HG02870 (cell line): ENCODE data around the gene NASP.

Experiments used
- ATAC-seq: cut with Tn5 transposase; IDR thresholded peaks from one replicate; pipeline ENCODE4 v1.9.1; 2021; ENCODE audit warnings: mild to moderate bottlenecking, moderate library complexity; ENCODE audit not compliant: unreplicated experiment

Gene NASP

GRCh38 chr1:45583666-45584350 lies at the start of gene NASP:
Gene NASP (plus strand): TSS chr1:45584041. CDS start chr1:45584147, 106 bp downstream.
- peak; percentile 42 for ATAC-seq

DNA sequence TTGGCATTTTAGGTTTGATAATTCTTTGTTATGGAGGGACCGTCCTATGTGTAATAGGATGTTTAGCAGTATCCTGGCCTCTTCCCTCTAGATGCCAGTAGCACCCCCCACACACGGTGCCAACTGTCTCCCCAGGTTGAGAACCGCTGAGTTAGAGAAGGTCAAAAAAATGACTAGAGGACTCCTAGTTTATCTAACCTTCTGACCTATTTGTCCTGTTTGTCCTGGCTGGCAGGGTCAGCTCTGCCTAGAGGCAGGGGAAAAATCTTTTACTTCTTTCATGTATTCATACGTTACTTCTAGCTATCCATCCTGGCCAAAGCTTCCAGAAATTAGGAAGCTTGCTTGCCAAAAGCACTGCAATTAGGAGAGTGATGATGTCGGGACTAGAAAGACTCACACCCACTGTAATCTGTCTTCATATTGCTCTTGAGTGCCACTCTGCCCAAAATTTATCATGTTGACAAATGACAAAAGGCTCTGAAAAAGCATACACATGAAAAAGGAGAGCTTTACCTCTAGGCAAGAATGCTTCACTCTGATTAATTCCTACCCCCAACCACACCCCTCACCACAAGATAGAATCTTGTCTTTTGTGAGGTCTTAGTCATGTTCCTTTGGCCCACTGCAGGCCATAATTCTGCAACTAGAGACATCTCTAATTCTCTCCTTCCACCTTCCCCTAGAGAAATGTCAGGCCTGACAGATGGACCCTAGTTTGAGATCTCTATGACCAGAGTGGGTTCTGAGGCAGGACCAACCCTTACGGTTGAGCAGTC lies 47.7 kb upstream of the NASP start:
- no peak for ATAC-seq

DNA sequence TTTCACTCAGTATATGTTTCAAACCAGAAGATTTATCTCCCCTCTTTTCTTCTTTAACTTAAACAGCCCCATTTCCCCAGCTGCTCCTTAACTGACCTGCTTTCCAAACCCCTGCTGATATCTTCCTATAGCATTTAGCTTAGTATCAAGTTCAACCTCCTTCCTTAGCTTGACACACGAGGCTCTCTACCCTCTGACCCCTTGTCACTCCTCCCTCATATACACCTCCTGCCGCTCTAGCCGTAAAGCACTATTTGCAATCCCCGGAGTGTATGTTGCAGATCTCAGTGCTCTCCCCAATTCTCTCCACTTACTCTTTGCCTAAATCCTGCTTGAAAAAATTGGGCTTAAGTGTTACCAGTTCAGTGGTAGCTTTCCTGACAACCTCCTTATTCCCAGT lies 47.0 kb upstream of the NASP start:
- no peak for ATAC-seq

DNA sequence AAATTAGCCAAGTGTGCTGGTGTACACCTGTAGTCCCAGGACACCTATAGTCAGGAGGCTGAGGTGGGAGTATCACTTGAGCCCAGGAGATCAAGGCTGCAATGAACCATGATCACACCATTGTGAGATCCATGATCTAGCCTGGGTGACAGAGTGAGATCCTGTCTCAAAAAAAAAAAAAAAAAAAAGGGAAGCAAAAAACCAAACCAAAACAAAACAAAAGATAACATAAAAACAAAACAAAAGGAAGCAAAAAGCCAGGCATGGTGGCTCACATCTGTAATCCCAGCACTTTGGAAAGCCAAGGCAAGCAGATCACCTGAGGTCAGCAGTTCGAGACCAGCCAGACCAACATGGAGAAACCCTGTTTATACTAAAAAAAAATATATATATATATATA lies 42.6 kb upstream of the NASP start:
- no peak for ATAC-seq

GRCh38 chr1:45542591-45542990 lies 41.2 kb upstream of the NASP start:
- ATAC-seq: no peak

DNA sequence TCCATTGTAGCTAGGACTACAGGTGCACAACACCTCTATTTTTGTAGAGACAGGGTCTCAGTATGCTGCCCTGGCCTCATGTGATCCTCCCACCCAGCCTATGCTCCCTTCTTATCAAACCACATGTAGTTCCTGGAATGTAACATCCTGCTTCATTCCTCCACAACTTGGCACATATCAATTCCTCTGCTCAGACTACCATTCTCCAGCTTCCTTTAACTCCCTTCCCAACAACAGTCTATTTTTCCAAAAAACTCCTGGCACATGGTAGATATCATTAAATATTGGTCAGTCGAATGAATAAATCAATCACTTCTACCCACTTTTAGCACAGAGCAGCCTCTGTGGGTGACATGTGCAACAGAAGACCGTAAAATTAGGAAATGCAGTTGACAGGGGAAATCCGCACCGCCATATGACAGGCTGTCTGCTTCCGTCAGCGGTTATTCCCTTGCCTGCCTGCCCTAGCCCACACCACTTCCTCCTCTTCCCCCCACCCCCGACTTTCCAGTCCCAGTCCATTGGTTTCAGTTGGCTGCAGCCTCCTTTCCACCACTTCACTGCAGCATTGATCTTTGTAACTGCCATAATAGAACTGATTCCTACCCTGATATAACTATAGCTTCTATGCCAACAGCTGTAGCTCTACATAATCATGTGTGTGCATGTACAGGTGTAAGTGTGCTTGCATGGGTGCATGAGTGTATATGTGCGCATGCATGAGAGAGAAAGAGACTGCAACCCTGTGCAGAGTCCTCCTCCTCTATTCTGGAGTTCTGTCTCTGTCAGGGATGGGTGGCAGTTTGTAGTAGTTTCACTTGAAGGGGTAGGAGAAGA lies 40.0 kb upstream of the NASP start:
- peak; percentile 46 for ATAC-seq

DNA sequence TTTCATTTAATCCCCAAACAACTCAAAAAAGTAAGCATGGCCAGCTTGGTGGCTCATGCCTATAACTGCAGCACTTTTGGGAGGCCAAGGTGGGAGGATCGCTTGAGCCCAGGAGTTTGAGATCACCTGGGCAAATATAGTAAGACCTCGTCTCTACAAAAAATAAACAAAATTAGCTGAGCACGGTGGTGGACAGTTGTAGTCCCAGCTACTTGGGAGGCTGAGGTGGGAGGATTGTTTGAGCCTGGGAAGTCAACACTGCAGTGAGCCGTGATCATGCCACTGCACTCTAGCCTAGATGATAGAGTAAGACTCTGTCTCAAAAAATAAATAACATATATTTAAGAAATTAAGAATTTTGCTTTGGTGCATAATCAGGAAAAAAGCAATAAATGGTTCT lies 39.3 kb upstream of the NASP start:
- ATAC-seq: no peak

GRCh38 chr1:45545019-45545493 lies 38.8 kb upstream of the NASP start:
- ATAC-seq: peak; percentile 68

DNA sequence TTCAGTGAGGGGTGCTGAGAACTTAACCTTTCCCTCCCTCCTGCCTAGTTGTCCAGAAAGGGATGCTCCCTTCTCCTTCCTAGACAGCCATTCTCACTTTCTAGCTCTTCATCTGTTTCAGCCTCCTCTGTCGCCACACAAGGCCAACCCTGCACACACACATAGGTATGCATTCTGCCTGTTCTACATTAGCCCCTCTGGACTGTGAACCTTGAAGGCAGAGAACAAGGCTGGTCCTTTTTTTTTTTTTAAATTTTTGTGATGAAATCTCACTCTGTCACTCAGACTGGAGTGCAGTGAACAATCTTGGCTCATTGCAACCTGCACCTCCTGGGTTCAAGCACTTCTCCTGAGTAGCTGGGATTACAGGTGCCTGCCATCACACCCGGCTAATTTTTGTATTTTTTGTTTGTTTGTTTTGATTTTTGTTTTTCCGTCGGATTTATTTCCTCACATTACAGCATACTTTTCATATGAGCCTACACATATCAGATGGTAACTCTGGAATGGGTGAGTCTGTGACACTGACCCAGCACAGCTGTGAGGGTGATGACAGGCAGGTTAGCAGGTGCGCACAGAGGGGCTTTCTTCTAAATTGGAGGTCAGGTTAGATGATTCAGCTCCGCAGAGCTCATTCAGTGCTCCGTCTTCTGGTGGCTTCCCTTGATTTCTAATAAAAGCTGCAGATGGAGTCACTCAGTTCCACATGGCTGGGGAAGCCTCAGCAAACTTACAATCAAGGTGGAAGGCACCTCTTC lies 38.1 kb upstream of the NASP start:
- no peak for ATAC-seq

GRCh38 chr1:45550401-45551351 lies 33.2 kb upstream of the NASP start, which contains the start of gene AKR1A1:
Gene AKR1A1 (plus strand): TSS chr1:45550826. CDS start chr1:45561795, 10,969 bp downstream.
- ATAC-seq: peak; percentile 77

DNA sequence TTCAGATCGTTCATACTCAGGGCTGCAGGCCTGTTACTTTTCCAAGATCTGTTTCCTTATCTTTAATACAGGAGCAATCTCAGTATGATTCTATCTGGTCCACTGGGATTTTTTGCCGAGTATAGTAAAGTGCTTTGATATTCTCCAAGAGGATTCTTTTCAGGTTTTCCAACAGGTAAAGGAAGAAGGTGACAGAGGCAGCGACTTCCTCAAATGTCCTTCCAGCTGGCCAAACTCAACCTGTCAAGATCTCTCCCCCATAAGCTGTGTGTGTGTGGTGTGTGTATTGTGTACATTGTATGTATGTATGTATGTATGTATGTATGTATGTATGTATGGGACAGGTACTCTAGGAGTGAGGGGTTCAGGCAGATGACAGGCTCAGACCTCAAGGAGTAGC lies 32.2 kb upstream of the NASP start:
- ATAC-seq: no peak

GRCh38 chr1:45552331-45552730 lies 31.5 kb upstream of the NASP start:
- no peak for ATAC-seq

DNA sequence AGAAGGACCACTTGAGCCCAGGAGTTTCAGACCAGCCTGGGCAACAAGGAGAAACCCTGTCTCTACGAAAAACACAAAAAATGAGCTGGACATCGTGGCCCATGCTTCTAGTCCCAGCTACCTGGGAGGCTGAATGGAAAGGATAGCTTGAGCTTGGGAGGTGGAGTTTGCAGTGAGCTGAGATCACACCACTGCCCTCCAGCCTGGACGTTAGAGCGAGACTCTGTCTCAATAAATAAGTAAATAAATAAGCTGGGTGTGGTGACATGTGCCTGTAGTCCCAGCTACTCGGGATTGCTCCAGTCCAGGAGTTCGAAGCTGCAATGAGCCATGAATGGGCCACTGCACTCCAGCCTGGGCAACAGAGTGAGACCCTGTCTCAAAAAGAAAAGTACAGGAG lies 29.6 kb upstream of the NASP start:
- no peak for ATAC-seq

GRCh38 chr1:45557422-45557944 lies 26.4 kb upstream of the NASP start:
- no peak for ATAC-seq

GRCh38 chr1:45563843-45564242 lies 20.0 kb upstream of the NASP start:
- ATAC-seq: no peak

GRCh38 chr1:45566722-45567121 lies 17.1 kb upstream of the NASP start:
- ATAC-seq: no peak

GRCh38 chr1:45567911-45568310 lies 15.9 kb upstream of the NASP start:
- ATAC-seq: no peak

GRCh38 chr1:45568421-45568820 lies 15.4 kb upstream of the NASP start:
- no peak for ATAC-seq

- no peak for ATAC-seq
Observed at GRCh38 chr1:45569571-45569961, 14.3 kb upstream of the NASP start.
